ENCODE results near the gene ZNRF1.

- TF ChIP-seq, protein P1, sequence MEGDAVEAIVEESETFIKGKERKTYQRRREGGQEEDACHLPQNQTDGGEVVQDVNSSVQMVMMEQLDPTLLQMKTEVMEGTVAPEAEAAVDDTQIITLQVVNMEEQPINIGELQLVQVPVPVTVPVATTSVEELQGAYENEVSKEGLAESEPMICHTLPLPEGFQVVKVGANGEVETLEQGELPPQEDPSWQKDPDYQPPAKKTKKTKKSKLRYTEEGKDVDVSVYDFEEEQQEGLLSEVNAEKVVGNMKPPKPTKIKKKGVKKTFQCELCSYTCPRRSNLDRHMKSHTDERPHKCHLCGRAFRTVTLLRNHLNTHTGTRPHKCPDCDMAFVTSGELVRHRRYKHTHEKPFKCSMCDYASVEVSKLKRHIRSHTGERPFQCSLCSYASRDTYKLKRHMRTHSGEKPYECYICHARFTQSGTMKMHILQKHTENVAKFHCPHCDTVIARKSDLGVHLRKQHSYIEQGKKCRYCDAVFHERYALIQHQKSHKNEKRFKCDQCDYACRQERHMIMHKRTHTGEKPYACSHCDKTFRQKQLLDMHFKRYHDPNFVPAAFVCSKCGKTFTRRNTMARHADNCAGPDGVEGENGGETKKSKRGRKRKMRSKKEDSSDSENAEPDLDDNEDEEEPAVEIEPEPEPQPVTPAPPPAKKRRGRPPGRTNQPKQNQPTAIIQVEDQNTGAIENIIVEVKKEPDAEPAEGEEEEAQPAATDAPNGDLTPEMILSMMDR (IDR thresholded peaks at IDR 0.05): no peak
- TF ChIP-seq POLR2A (IDR thresholded peaks at IDR 0.05): no peak
Measured at GRCh38 chr16:74954763-74955162, 44.1 kb upstream of the ZNRF1 start.

Data from breast epithelium (tissue), 3 donors.